Measurements from ENCODE around the gene ACOXL.

DNA sequence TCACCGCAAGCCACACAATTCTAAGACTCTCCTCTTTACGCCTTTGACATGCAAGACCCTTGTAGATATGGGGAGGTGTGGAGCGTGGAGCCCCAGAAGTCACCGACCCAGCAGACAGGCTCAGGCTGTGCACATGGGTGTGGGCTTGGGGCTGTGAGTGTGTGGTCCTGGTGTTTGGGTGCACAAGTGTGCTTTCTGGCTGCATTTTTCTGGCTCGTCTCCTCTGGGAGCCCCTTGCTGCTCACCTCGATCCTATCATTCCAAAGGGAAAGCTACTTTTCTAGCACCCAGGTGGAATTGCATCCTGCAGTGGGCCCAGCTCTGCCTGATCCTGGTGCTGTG, 143.0 kb downstream of the ACOXL start:
- no peak for TF ChIP-seq POLR2A (IDR thresholded peaks at IDR 0.05; ENCODE audit: low read depth, low read length)
- TF ChIP-seq POLR2AphosphoS5 (IDR thresholded peaks at IDR 0.05; ENCODE audit: low read depth, low read length): no peak
